HG03520 (cell line): ENCODE data around the gene MCM5.
"Not testable (repeated sequence)": the region's sequence is repeated elsewhere in the genome, so short reads cannot be mapped to it uniquely, and the experiment has no call there.

Source experiments
- ATAC-seq: cut with Tn5 transposase; IDR thresholded peaks from one replicate; pipeline ENCODE4 v1.9.1; 2021; ENCODE audit warnings: mild to moderate bottlenecking, moderate library complexity; ENCODE audit not compliant: unreplicated experiment

MCM5 gene

GRCh38 chr22:35378621-35379020 is 21.3 kb upstream of the MCM5 start:
- ATAC-seq: no peak

- ATAC-seq: no peak
Measured at GRCh38 chr22:35379146-35379993, 20.6 kb upstream of the MCM5 start.

GRCh38 chr22:35380013-35380412 is 19.9 kb upstream of the MCM5 start:
- no peak for ATAC-seq

GRCh38 chr22:35380537-35381423 is 19.2 kb upstream of the MCM5 start, which contains the start of gene HMOX1:
TSS of gene HMOX1 (plus strand) at chr22:35381096. CDS start at chr22:35381174, 78 bp downstream.
- peak; percentile 63 for ATAC-seq

GRCh38 chr22:35381424-35382009 is 18.4 kb upstream of the MCM5 start:
- ATAC-seq: no peak

- no peak for ATAC-seq
Measured at GRCh38 chr22:35383679-35384071, 16.3 kb upstream of the MCM5 start.

- no peak for ATAC-seq
Measured at GRCh38 chr22:35384527-35384926, 15.4 kb upstream of the MCM5 start.

GRCh38 chr22:35384975-35385588 is 14.9 kb upstream of the MCM5 start:
- ATAC-seq: no peak

GRCh38 chr22:35386670-35387288 is 13.2 kb upstream of the MCM5 start:
- ATAC-seq: no peak

- ATAC-seq: no peak
Measured at GRCh38 chr22:35390933-35391332, 9.0 kb upstream of the MCM5 start.

GRCh38 chr22:35392357-35392756 is 7.6 kb upstream of the MCM5 start:
- ATAC-seq: no peak

- no peak for ATAC-seq
Measured at GRCh38 chr22:35393116-35394010, 6.6 kb upstream of the MCM5 start.

- ATAC-seq: no peak
Measured at GRCh38 chr22:35394011-35394312, 6.0 kb upstream of the MCM5 start.

- no peak for ATAC-seq
Measured at GRCh38 chr22:35394810-35395563, 5.0 kb upstream of the MCM5 start.

GRCh38 chr22:35396622-35397021 is 3.3 kb upstream of the MCM5 start:
- not testable (repeated sequence) for ATAC-seq

GRCh38 chr22:35397095-35397904 is 2.6 kb upstream of the MCM5 start:
- no peak for ATAC-seq

- no peak for ATAC-seq
Measured at GRCh38 chr22:35398591-35398973, 1.4 kb upstream of the MCM5 start.

- no peak for ATAC-seq
Measured at GRCh38 chr22:35399114-35399677, 744 bp upstream of the MCM5 start.
